HEK293 (cell line): ENCODE results near the gene CTRB1.

Experiments used
- CTCF ChIA-PET: fragments of 350-600 bp; formaldehyde crosslinking; extraction: SDS; loops from one replicate; lab custom pipeline; 2021; ENCODE audit warnings: antibody characterized with exemption; lab: Yijun Ruan, JAX
- POLR2A ChIA-PET: fragments of 300-600 bp; formaldehyde crosslinking; extraction: SDS; loops from one replicate; lab custom pipeline; 2020; ENCODE audit warnings: antibody characterized with exemption, inconsistent platforms; lab: Yijun Ruan, JAX
- H3K27ac ChIP-seq: fragments of 200-500 bp; sonication (Bioruptor generic); 2 replicates; pipeline ENCODE4 v1.5.1; 2014; ENCODE audit warnings: low read depth, low read length, control low read depth, inconsistent platforms; ENCODE audit errors: extremely low read depth
- H3K36me3 ChIP-seq, 2 experiments: fragments of 200-500 bp in 1 of 2; sonication (Bioruptor generic) in 1 of 2; 1 replicate in 1 of 2; 2 replicates in 1 of 2; pipeline ENCODE4 v1.5.1; 2014 to 2017; ENCODE audit warnings: inconsistent platforms in 2 of 2, low read length in 2 of 2; ENCODE audit not compliant: control insufficient read depth in 2 of 2, insufficient read depth in 1 of 2
- H3K4me1 ChIP-seq: fragments of 200-500 bp; sonication (Bioruptor generic); 2 replicates; pipeline ENCODE4 v1.5.1; 2014; ENCODE audit warnings: mild to moderate bottlenecking, low read length, inconsistent platforms; ENCODE audit not compliant: control insufficient read depth, insufficient read depth
- H3K4me3 ChIP-seq: 2 replicates; pipeline ENCODE4 v1.5.1; 2011; ENCODE audit warnings: low read depth, mild to moderate bottlenecking, control low read depth, low read length, moderate library complexity
- H3K9me3 ChIP-seq: fragments of 200-500 bp; sonication (Bioruptor generic); 2 replicates; pipeline ENCODE4 v1.5.1; 2014; ENCODE audit warnings: low read depth, low read length, inconsistent platforms; ENCODE audit not compliant: control insufficient read depth, insufficient read depth
- BCL11A ChIP-seq: fragments of 450-650 bp; formaldehyde crosslinking; IDR thresholded peaks from 2 replicates; pipeline ENCODE4 v1.5.1; 2016; ENCODE audit warnings: low read depth, missing biosample characterization, missing genetic modification characterization
- GLI2 ChIP-seq: fragments of 450-650 bp; formaldehyde crosslinking; IDR thresholded peaks from 2 replicates; pipeline ENCODE4; 2017; ENCODE audit warnings: missing biosample characterization, missing genetic modification characterization, low read depth, borderline replicate concordance
- GLIS1 ChIP-seq: fragments of 450-650 bp; formaldehyde crosslinking; IDR thresholded peaks from 2 replicates; pipeline ENCODE4 v1.5.1; 2016; ENCODE audit warnings: missing biosample characterization, missing genetic modification characterization
- KLF7 ChIP-seq: fragments of 450-650 bp; formaldehyde crosslinking; IDR thresholded peaks from 2 replicates; pipeline ENCODE4 v1.5.1; 2016; ENCODE audit warnings: missing biosample characterization, missing genetic modification characterization, borderline replicate concordance
- KLF9 ChIP-seq: fragments of 450-650 bp; formaldehyde crosslinking; IDR thresholded peaks from 2 replicates; pipeline ENCODE4 v1.5.1; 2016; ENCODE audit warnings: missing biosample characterization, missing genetic modification characterization, low read depth
- PRDM1 ChIP-seq: fragments of 450-650 bp; formaldehyde crosslinking; IDR thresholded peaks from 2 replicates; pipeline ENCODE4; 2016; ENCODE audit warnings: missing biosample characterization, missing genetic modification characterization
- ZFP37 ChIP-seq: fragments of 450-650 bp; formaldehyde crosslinking; IDR thresholded peaks from 2 replicates; pipeline ENCODE4 v1.5.1; 2016; ENCODE audit warnings: missing biosample characterization, missing genetic modification characterization
- ZNF133 ChIP-seq: fragments of 450-650 bp; formaldehyde crosslinking; IDR thresholded peaks from 2 replicates; pipeline ENCODE4 v1.5.1; 2016; ENCODE audit warnings: missing biosample characterization, missing genetic modification characterization
- ZNF354C ChIP-seq: fragments of 450-650 bp; formaldehyde crosslinking; IDR thresholded peaks from 2 replicates; pipeline ENCODE4 v1.5.1; 2016; ENCODE audit warnings: missing biosample characterization, missing genetic modification characterization, low read depth, borderline replicate concordance
- ZNF391 ChIP-seq: fragments of 450-650 bp; formaldehyde crosslinking; IDR thresholded peaks from 2 replicates; pipeline ENCODE4 v1.5.1; 2016; ENCODE audit warnings: low read depth, missing biosample characterization, missing genetic modification characterization, borderline replicate concordance
- ZNF416 ChIP-seq: fragments of 450-650 bp; formaldehyde crosslinking; IDR thresholded peaks from 2 replicates; pipeline ENCODE4 v1.5.1; 2016; ENCODE audit warnings: missing biosample characterization, missing genetic modification characterization
- ZNF426 ChIP-seq: fragments of 450-650 bp; formaldehyde crosslinking; IDR thresholded peaks from 2 replicates; pipeline ENCODE4 v1.5.1; 2017; ENCODE audit warnings: missing biosample characterization, missing genetic modification characterization, mild to moderate bottlenecking, inconsistent platforms, moderate library complexity
- ZNF529 ChIP-seq: fragments of 450-650 bp; formaldehyde crosslinking; IDR thresholded peaks from 2 replicates; pipeline ENCODE4 v1.5.1; 2017; ENCODE audit warnings: missing genetic modification characterization, missing biosample characterization; ENCODE audit not compliant: insufficient replicate concordance
- ZNF544 ChIP-seq: fragments of 450-650 bp; formaldehyde crosslinking; IDR thresholded peaks from 2 replicates; pipeline ENCODE4 v1.5.0; 2017; ENCODE audit warnings: missing biosample characterization, missing genetic modification characterization
- ZNF555 ChIP-seq: fragments of 450-650 bp; formaldehyde crosslinking; conservative IDR thresholded peaks from 2 replicates; pipeline ENCODE4 v1.5.1; 2017; ENCODE audit warnings: missing biosample characterization, mild to moderate bottlenecking, missing genetic modification characterization, inconsistent platforms
- ZNF596 ChIP-seq: fragments of 450-650 bp; IDR thresholded peaks from 2 replicates; pipeline ENCODE4 v1.5.0; 2018; ENCODE audit warnings: missing biosample characterization, mild to moderate bottlenecking, missing genetic modification characterization, moderate library complexity
- ZNF610 ChIP-seq: fragments of 450-650 bp; formaldehyde crosslinking; IDR thresholded peaks from 2 replicates; pipeline ENCODE4 v1.5.1; 2016; ENCODE audit warnings: missing biosample characterization, missing genetic modification characterization, borderline replicate concordance
- ZNF664 ChIP-seq: fragments of 450-650 bp; formaldehyde crosslinking; IDR thresholded peaks from 2 replicates; pipeline ENCODE4 v1.5.1; 2016; ENCODE audit warnings: missing biosample characterization, missing genetic modification characterization
- TF ChIP-seq, protein P1 (sequence below): fragments of 450-650 bp; formaldehyde crosslinking; IDR thresholded peaks from 2 replicates; pipeline ENCODE4 v1.5.1; 2017; ENCODE audit warnings: missing biosample characterization, mild to moderate bottlenecking, missing genetic modification characterization, moderate library complexity
- TF ChIP-seq, protein P2 (sequence below): IDR thresholded peaks from 2 replicates; pipeline ENCODE4 v1.6.1; 2011; ENCODE audit warnings: mild to moderate bottlenecking, low read depth, low read length, borderline replicate concordance
- TF ChIP-seq, protein P3 (sequence below): fragments of 450-650 bp; formaldehyde crosslinking; IDR thresholded peaks from 2 replicates; pipeline ENCODE4 v1.5.1; 2016; ENCODE audit warnings: missing biosample characterization, missing genetic modification characterization
- TF ChIP-seq, protein P4 (sequence below): fragments of 450-650 bp; formaldehyde crosslinking; IDR thresholded peaks from 2 replicates; pipeline ENCODE4 v1.5.1; 2016; ENCODE audit warnings: missing biosample characterization, missing genetic modification characterization
- TF ChIP-seq, protein P5 (sequence below): fragments of 450-650 bp; formaldehyde crosslinking; IDR thresholded peaks from 2 replicates; pipeline ENCODE4 v1.5.1; 2017; ENCODE audit warnings: missing biosample characterization, missing genetic modification characterization

Gene CTRB1

DNA sequence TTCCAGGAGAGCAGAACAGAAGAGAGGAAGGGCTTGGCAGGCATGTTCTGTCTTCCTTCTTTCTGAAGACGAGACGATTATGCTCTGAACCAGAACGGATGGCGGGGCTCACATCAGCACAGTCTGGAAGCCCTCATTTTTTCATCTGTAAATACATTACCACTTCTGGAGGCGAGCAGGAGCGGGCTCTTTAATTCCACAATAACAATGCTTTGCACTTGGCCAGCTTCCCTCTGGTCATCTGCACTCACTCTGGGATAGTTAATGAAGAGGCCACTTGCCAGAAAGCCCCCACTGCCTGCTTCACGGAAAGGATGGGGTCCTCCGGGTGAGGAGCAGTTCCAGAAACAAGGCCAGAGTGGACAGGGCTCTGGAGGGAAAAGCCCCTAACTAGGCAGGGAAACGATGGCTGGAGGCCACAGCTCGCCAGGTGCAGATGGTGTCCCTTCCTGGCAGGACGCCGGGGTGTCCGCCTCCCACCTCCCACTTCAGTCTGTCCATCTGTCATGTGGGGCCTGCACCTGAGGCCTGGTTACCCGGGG is 45.7 kb downstream of the CTRB1 start:
- CTCF ChIA-PET: no interaction called here
- Histone ChIP-seq H3K27ac (peak overlapping the region; percentile 82; the same call in 1 of the 2 replicates), H3K36me3 (peaks cover 0 to 25% of the 10 kb centered on the region in 2 experiments; a peak in 1 of 3 replicates), H3K4me1 (peaks cover 5% of the 10 kb centered on the region; the same call in 1 of the 2 replicates), H3K9me3 (no peaks in the 10 kb centered on the region), H3K4me3 (peak overlapping the region; percentile 73)
- no peak for TF ChIP-seq ZNF596
- TF ChIP-seq, protein P1, sequence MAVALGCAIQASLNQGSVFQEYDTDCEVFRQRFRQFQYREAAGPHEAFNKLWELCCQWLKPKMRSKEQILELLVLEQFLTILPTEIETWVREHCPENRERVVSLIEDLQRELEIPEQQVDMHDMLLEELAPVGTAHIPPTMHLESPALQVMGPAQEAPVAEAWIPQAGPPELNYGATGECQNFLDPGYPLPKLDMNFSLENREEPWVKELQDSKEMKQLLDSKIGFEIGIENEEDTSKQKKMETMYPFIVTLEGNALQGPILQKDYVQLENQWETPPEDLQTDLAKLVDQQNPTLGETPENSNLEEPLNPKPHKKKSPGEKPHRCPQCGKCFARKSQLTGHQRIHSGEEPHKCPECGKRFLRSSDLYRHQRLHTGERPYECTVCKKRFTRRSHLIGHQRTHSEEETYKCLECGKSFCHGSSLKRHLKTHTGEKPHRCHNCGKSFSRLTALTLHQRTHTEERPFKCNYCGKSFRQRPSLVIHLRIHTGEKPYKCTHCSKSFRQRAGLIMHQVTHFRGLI (tag by site-specific recombination): peak; percentile 56; the same call in 1 of the 2 replicates
- POLR2A ChIA-PET: no interaction called here

DNA sequence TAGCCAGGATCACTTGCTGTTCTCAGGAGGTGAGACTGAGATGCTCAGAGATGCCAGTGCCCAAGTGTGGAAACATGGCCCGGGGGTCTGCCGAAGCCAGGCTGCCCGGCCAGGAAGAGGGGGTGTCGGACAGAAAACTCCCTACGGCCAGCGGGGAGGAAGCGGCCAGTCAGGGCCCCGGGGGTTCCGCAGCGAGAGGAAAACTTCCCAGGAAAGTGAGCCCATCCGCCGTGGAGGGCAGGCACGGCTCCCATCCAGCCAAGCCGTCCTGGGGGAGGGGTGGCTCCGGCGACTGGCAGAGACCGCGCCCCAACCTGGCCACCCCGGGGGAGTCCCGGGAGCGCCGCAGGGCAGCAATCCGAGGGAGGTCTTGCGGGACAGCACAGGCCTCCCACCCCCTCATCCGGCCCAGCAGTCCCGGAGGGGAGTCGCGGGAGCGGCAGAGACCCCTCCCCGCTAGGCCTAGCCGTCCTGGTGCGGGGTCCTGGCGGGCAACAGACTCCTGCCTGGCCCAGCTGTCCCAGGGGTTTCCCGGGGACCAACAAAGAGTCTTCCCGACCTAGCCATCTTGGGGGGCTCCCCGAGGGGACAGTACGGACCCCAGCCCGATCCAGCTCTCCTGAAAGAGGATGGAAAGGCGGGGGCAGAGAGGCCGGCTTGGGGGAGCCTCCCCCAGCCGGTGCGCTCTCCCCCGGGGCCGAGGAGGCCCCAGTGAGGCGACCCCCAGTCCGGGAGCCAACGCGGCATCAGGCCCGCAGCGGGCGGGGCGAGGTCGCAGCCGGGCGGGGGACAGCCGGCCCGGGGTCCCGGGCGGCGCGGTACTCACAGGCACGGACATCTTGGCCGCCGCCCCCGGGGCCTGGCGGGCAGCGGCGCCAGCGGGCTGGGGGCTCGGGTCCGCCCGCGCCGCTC is 46.5 kb downstream of the CTRB1 start:
- ChIA-PET POLR2A (interaction anchor here (1.3 kb wide), 1 partner anchor 11 kb away, joined by 3 read pairs; no protein-coding TSS in a partner anchor), CTCF (interaction anchor here (0.8 kb wide), 1 partner anchor 120 kb away, joined by 4 read pairs; no protein-coding TSS in a partner anchor)
- Histone ChIP-seq H3K4me3 (peak overlapping the region; percentile 73), H3K9me3 (no peaks in the 10 kb centered on the region), H3K27ac (peak overlapping the region; percentile 82), H3K4me1 (peaks cover 5% of the 10 kb centered on the region; the same call in 1 of the 2 replicates), H3K36me3 (peaks cover 0 to 25% of the 10 kb centered on the region in 2 experiments; a peak in 1 of 3 replicates)
- TF ChIP-seq KLF7 (tag by site-specific recombination): peak; percentile 50; the same call in 1 of the 2 replicates
- no peak for TF ChIP-seq ZNF416 (tag by site-specific recombination)
- TF ChIP-seq, protein P2, sequence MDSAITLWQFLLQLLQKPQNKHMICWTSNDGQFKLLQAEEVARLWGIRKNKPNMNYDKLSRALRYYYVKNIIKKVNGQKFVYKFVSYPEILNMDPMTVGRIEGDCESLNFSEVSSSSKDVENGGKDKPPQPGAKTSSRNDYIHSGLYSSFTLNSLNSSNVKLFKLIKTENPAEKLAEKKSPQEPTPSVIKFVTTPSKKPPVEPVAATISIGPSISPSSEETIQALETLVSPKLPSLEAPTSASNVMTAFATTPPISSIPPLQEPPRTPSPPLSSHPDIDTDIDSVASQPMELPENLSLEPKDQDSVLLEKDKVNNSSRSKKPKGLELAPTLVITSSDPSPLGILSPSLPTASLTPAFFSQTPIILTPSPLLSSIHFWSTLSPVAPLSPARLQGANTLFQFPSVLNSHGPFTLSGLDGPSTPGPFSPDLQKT: no peak
- TF ChIP-seq, protein P3, sequence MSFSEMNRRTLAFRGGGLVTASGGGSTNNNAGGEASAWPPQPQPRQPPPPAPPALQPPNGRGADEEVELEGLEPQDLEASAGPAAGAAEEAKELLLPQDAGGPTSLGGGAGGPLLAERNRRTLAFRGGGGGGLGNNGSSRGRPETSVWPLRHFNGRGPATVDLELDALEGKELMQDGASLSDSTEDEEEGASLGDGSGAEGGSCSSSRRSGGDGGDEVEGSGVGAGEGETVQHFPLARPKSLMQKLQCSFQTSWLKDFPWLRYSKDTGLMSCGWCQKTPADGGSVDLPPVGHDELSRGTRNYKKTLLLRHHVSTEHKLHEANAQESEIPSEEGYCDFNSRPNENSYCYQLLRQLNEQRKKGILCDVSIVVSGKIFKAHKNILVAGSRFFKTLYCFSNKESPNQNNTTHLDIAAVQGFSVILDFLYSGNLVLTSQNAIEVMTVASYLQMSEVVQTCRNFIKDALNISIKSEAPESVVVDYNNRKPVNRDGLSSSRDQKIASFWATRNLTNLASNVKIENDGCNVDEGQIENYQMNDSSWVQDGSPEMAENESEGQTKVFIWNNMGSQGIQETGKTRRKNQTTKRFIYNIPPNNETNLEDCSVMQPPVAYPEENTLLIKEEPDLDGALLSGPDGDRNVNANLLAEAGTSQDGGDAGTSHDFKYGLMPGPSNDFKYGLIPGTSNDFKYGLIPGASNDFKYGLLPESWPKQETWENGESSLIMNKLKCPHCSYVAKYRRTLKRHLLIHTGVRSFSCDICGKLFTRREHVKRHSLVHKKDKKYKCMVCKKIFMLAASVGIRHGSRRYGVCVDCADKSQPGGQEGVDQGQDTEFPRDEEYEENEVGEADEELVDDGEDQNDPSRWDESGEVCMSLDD (tag by site-specific recombination): peak; percentile 63; the same call in 1 of the 2 replicates
- TF ChIP-seq GLIS1 (tag by site-specific recombination): peak; percentile 93
- no peak for TF ChIP-seq ZNF544 (tag by site-specific recombination)
- TF ChIP-seq ZFP37 (tag by site-specific recombination): no peak
- no peak for TF ChIP-seq ZNF610
- TF ChIP-seq KLF9 (tag by site-specific recombination): 0 out of 2 replicates have a peak, but pooled peaks have one; percentile 52
- TF ChIP-seq ZNF529: no peak
- no peak for TF ChIP-seq ZNF391 (tag by site-specific recombination)
- TF ChIP-seq ZNF664: no peak
- no peak for TF ChIP-seq PRDM1 (tag by site-specific recombination)
- TF ChIP-seq, protein P4, sequence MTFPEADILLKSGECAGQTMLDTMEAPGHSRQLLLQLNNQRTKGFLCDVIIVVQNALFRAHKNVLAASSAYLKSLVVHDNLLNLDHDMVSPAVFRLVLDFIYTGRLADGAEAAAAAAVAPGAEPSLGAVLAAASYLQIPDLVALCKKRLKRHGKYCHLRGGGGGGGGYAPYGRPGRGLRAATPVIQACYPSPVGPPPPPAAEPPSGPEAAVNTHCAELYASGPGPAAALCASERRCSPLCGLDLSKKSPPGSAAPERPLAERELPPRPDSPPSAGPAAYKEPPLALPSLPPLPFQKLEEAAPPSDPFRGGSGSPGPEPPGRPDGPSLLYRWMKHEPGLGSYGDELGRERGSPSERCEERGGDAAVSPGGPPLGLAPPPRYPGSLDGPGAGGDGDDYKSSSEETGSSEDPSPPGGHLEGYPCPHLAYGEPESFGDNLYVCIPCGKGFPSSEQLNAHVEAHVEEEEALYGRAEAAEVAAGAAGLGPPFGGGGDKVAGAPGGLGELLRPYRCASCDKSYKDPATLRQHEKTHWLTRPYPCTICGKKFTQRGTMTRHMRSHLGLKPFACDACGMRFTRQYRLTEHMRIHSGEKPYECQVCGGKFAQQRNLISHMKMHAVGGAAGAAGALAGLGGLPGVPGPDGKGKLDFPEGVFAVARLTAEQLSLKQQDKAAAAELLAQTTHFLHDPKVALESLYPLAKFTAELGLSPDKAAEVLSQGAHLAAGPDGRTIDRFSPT (tag by site-specific recombination): 0 out of 2 replicates have a peak, but pooled peaks have one; percentile 43
- TF ChIP-seq ZNF133: no peak
- 0 out of 2 replicates have a peak, but pooled peaks have one; percentile 23 for TF ChIP-seq BCL11A (tag by site-specific recombination)
- TF ChIP-seq, protein P5, sequence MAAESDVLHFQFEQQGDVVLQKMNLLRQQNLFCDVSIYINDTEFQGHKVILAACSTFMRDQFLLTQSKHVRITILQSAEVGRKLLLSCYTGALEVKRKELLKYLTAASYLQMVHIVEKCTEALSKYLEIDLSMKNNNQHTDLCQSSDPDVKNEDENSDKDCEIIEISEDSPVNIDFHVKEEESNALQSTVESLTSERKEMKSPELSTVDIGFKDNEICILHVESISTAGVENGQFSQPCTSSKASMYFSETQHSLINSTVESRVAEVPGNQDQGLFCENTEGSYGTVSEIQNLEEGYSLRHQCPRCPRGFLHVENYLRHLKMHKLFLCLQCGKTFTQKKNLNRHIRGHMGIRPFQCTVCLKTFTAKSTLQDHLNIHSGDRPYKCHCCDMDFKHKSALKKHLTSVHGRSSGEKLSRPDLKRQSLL (tag by site-specific recombination): no peak
- no peak for TF ChIP-seq ZNF426 (tag by site-specific recombination)
- no peak for TF ChIP-seq GLI2 (tag by site-specific recombination)
- TF ChIP-seq ZNF555 (tag by site-specific recombination): no peak
- TF ChIP-seq ZNF354C (tag by site-specific recombination): no peak
